SK-N-SH treated with all-trans-retinoic acid at 6 μM for 48 hours (cell line): ENCODE measurements around the gene P2RX2.

Experiments used
- ARNTL ChIP-seq: fragments of 450-650 bp; formaldehyde crosslinking; IDR thresholded peaks from 2 replicates; pipeline ENCODE4 v1.5.0; 2020; ENCODE audit warnings: low read depth, mild to moderate bottlenecking, moderate library complexity, borderline replicate concordance
- BACH2 ChIP-seq: fragments of 250-450 bp; sonication (Bioruptor Pico); IDR thresholded peaks from 2 replicates; pipeline ENCODE4 v1.9.0; 2021; ENCODE audit warnings: mild to moderate bottlenecking, borderline replicate concordance
- OSR1 ChIP-seq: fragments of 250-450 bp; sonication (Bioruptor Pico); IDR thresholded peaks from 2 replicates; pipeline ENCODE4 v1.8.0; 2022; ENCODE audit warnings: moderate library complexity, mild to moderate bottlenecking, inconsistent platforms
- ZFP3 ChIP-seq: fragments of 250-450 bp; sonication (Bioruptor Pico); IDR thresholded peaks from 2 replicates; pipeline ENCODE4 v1.5.0; 2020; ENCODE audit warnings: mild to moderate bottlenecking, moderate library complexity
- ZFP30 ChIP-seq: fragments of 450-650 bp; formaldehyde crosslinking; IDR thresholded peaks from 2 replicates; pipeline ENCODE4 v1.5.0; 2022; ENCODE audit warnings: mild to moderate bottlenecking, moderate library complexity
- ZNF565 ChIP-seq: fragments of 450-650 bp; formaldehyde crosslinking; conservative IDR thresholded peaks from 2 replicates; pipeline ENCODE4 v1.5.0; 2020; ENCODE audit warnings: low read depth, mild to moderate bottlenecking, moderate library complexity
- TF ChIP-seq, protein P1 (sequence below): fragments of 250-450 bp; sonication (Bioruptor Pico); IDR thresholded peaks from 2 replicates; pipeline ENCODE4 v1.8.0; 2020; ENCODE audit warnings: mild to moderate bottlenecking, moderate library complexity, borderline replicate concordance

DNA sequence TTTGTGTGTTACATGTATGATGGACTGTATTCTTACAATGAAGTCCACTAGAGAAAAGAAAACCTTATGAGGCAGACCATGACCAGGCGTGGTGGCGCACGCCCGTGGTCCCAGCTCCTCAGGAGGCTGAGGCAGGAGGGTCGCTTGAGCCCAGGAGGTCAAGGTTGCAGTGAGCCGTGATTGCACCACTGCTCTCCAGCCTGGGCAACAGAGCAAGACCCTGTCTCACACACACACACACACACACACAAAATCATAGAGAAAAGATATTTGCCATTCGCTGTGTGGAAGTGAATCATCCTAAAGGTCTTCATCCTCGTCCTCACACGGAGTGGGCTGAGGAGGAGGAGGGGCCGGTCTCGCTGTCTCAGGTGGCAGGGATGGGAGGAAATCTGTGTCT is 40.5 kb upstream of the P2RX2 start:
- TF ChIP-seq ZNF565 (CRISPR knock-in tag) (no peak), OSR1 (CRISPR knock-in tag) (no peak), ZFP3 (CRISPR knock-in tag) (no peak), ARNTL (CRISPR knock-in tag) (no peak), BACH2 (no peak), ZFP30 (no peak)
- TF ChIP-seq, protein P1, sequence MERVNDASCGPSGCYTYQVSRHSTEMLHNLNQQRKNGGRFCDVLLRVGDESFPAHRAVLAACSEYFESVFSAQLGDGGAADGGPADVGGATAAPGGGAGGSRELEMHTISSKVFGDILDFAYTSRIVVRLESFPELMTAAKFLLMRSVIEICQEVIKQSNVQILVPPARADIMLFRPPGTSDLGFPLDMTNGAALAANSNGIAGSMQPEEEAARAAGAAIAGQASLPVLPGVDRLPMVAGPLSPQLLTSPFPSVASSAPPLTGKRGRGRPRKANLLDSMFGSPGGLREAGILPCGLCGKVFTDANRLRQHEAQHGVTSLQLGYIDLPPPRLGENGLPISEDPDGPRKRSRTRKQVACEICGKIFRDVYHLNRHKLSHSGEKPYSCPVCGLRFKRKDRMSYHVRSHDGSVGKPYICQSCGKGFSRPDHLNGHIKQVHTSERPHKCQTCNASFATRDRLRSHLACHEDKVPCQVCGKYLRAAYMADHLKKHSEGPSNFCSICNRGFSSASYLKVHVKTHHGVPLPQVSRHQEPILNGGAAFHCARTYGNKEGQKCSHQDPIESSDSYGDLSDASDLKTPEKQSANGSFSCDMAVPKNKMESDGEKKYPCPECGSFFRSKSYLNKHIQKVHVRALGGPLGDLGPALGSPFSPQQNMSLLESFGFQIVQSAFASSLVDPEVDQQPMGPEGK: no peak
